IMR-90 (cell line): Measurements from ENCODE around the gene RNF38. TPM values are rescaled to one million over a fixed set of nuclear protein-coding genes. Genes with fewer than 3 reads are reported as not detected.
A peak's percentile ranks its signal among the peaks of the same experiment; 100 is the strongest.

Source experiments
- ATAC-seq: fragments of 200-7000 bp; cut with Tn5 transposase; 2 replicates; pipeline ENCODE4 v1.9.1; 2020; ENCODE audit warnings: low read depth, mild to moderate bottlenecking, moderate library complexity
- BruUV-seq: library from RNA; stranded (reverse); fragments of 400-500 nt; replicated peaks from 2 replicates; lab custom pipeline; 2021; lab: Mats Ljungman, UMichigan
- CTCF ChIA-PET: fragments of 300-600 bp; formaldehyde crosslinking; extraction: SDS; loops from one replicate; lab custom pipeline; 2021; ENCODE audit warnings: antibody characterized with exemption; lab: Yijun Ruan, JAX
- POLR2A ChIA-PET: fragments of 300-600 bp; sonication (Branson Sonifier 250); formaldehyde crosslinking; loops from one replicate; lab custom pipeline; 2022; ENCODE audit warnings: antibody characterized with exemption; ENCODE audit not compliant: unreplicated experiment; lab: Charles Lee
- DNase-seq: peaks from one replicate; pipeline ENCODE4 v3.0.0; 2013
- H2AFZ ChIP-seq: replicated peaks from 2 replicates; pipeline ENCODE3; 2013; ENCODE audit warnings: low read length, mild to moderate bottlenecking; ENCODE audit not compliant: poor library complexity
- H2AK5ac ChIP-seq: 2 replicates; pipeline ENCODE4 v1.6.1; 2013; ENCODE audit warnings: low read depth, low read length, inconsistent platforms
- H2AK9ac ChIP-seq: replicated peaks from 2 replicates; pipeline ENCODE3; 2013; ENCODE audit warnings: mild to moderate bottlenecking, low read depth, low read length, moderate library complexity; ENCODE audit not compliant: poor library complexity
- H2BK120ac ChIP-seq: 2 replicates; pipeline ENCODE4 v1.6.1; 2013; ENCODE audit warnings: low read depth, low read length, inconsistent platforms
- H2BK15ac ChIP-seq: 3 replicates; pipeline ENCODE4 v1.6.1; 2013; ENCODE audit warnings: low read depth, low read length, inconsistent platforms
- H2BK20ac ChIP-seq: 2 replicates; pipeline ENCODE4 v1.6.1; 2013; ENCODE audit warnings: low read depth, mild to moderate bottlenecking, inconsistent platforms, low read length, moderate library complexity
- H2BK5ac ChIP-seq: 2 replicates; pipeline ENCODE4 v1.6.1; 2013; ENCODE audit warnings: mild to moderate bottlenecking, low read depth, low read length, inconsistent platforms; ENCODE audit not compliant: poor library complexity, severe bottlenecking
- H3K14ac ChIP-seq: replicated peaks from 2 replicates; pipeline ENCODE4 v1.6.1; 2013; ENCODE audit warnings: low read depth, low read length, inconsistent platforms
- H3K18ac ChIP-seq: 2 replicates; pipeline ENCODE4 v1.6.1; 2013; ENCODE audit warnings: low read depth, low read length, control low read depth
- H3K23ac ChIP-seq: 2 replicates; pipeline ENCODE4 v1.6.1; 2013; ENCODE audit warnings: low read depth, low read length, inconsistent platforms
- H3K27ac ChIP-seq: 2 replicates; pipeline ENCODE4 v1.5.1; 2013; ENCODE audit warnings: mild to moderate bottlenecking, control low read depth, low read length; ENCODE audit not compliant: insufficient read depth
- H3K27me3 ChIP-seq: 2 replicates; pipeline ENCODE4 v1.6.1; 2013; ENCODE audit warnings: low read length; ENCODE audit not compliant: control insufficient read depth, insufficient read depth
- H3K36me3 ChIP-seq: 2 replicates; pipeline ENCODE4 v1.6.1; 2013; ENCODE audit warnings: low read length, mixed read lengths; ENCODE audit not compliant: control insufficient read depth, insufficient read depth
- H3K4ac ChIP-seq: 2 replicates; pipeline ENCODE4 v1.6.1; 2013; ENCODE audit warnings: low read depth, low read length, inconsistent platforms
- H3K4me1 ChIP-seq: 2 replicates; pipeline ENCODE4 v1.6.1; 2013; ENCODE audit warnings: low read length, mixed read lengths; ENCODE audit not compliant: control insufficient read depth, insufficient read depth
- H3K4me2 ChIP-seq: 2 replicates; pipeline ENCODE4 v1.6.1; 2013; ENCODE audit warnings: low read depth, mild to moderate bottlenecking, control low read depth, low read length, moderate library complexity
- H3K4me3 ChIP-seq: 2 replicates; pipeline ENCODE4 v1.5.1; 2013; ENCODE audit warnings: low read depth, mild to moderate bottlenecking, control low read depth, low read length, moderate library complexity; ENCODE audit not compliant: insufficient read depth
- H3K56ac ChIP-seq: 2 replicates; pipeline ENCODE4 v1.6.1; 2013; ENCODE audit warnings: low read length, inconsistent platforms; ENCODE audit not compliant: insufficient read depth; ENCODE audit errors: extremely low read depth
- H3K79me1 ChIP-seq, 2 experiments: 2 replicates each; pipeline ENCODE4 v1.6.1; 2013; ENCODE audit warnings: low read length in 2 of 2, inconsistent platforms in 1 of 2, low read depth in 1 of 2
- H3K9ac ChIP-seq: 2 replicates; pipeline ENCODE4 v1.6.1; 2013; ENCODE audit warnings: low read depth, low read length, control low read depth
- H3K9me1 ChIP-seq: 2 replicates; pipeline ENCODE4 v1.6.1; 2013; ENCODE audit warnings: low read length, inconsistent platforms; ENCODE audit not compliant: insufficient read depth
- H3K9me3 ChIP-seq: 2 replicates; pipeline ENCODE4 v1.6.1; 2013; ENCODE audit warnings: low read length; ENCODE audit not compliant: control insufficient read depth, insufficient read depth
- H4K20me1 ChIP-seq: 2 replicates; pipeline ENCODE4 v1.6.1; 2013; ENCODE audit warnings: low read length, inconsistent platforms; ENCODE audit not compliant: insufficient read depth
- H4K5ac ChIP-seq: 2 replicates; pipeline ENCODE4 v1.6.1; 2013; ENCODE audit warnings: mild to moderate bottlenecking, low read depth, low read length, control low read depth
- H4K8ac ChIP-seq, 2 experiments: 2 replicates each; pipeline ENCODE4 v1.6.1; 2013; ENCODE audit warnings: low read depth in 2 of 2, low read length in 2 of 2, control low read depth in 1 of 2, inconsistent platforms in 1 of 2
- H4K91ac ChIP-seq: 2 replicates; pipeline ENCODE4 v1.6.1; 2013; ENCODE audit warnings: low read depth, low read length, inconsistent platforms; ENCODE audit not compliant: insufficient read depth
- BHLHE40 ChIP-seq: fragments of 150-350 bp; IDR thresholded peaks from 2 replicates; pipeline ENCODE4 v1.6.1; 2016; ENCODE audit warnings: mild to moderate bottlenecking, low read depth, low read length
- FOS ChIP-seq: fragments of 150-350 bp; IDR thresholded peaks from 2 replicates; pipeline ENCODE4 v1.6.1; 2016; ENCODE audit warnings: low read depth, low read length
- MAZ ChIP-seq: IDR thresholded peaks from 2 replicates; pipeline ENCODE4 v1.6.1; 2012; ENCODE audit warnings: low read depth, mild to moderate bottlenecking, low read length, improper control_type of control experiment, moderate library complexity, borderline replicate concordance
- MXI1 ChIP-seq: IDR thresholded peaks from 2 replicates; pipeline ENCODE4 v1.6.1; 2012; ENCODE audit warnings: low read depth, mild to moderate bottlenecking, low read length, moderate library complexity, borderline replicate concordance
- RFX5 ChIP-seq: IDR thresholded peaks from 2 replicates; pipeline ENCODE4 v1.8.0; 2012; ENCODE audit warnings: low read depth, mild to moderate bottlenecking, low read length, moderate library complexity
- USF2 ChIP-seq: fragments of 150-350 bp; IDR thresholded peaks from 2 replicates; pipeline ENCODE4 v1.6.1; 2017; ENCODE audit warnings: mild to moderate bottlenecking, antibody characterized with exemption, low read length, low read depth
- WGBS, 2 experiments: methylation state at CpG; one replicate each; pipeline versions ENCODE4 v1.1.5 to v1.1.7; 2013; ENCODE audit warnings: missing lambda C conversion rate in 2 of 2; ENCODE audit not compliant: insufficient read length in 1 of 2; ENCODE audit errors: extremely low coverage in 2 of 2; 5-methylcytosine and 5-hydroxymethylcytosine counted together
- dilution Hi-C: fragments of 300-500 bp; cut with HindIII; formaldehyde crosslinking; loops from one replicate; pipeline ENCODE4 v1.14.3; 2018; ENCODE audit warnings: low sequenced_read_pairs; ENCODE audit not compliant: unreplicated experiment
- in situ Hi-C: fragments of 300-500 bp; cut with MboI; formaldehyde crosslinking; loops from 3 replicates; pipeline ENCODE4 v1.14.3; 2019; ENCODE audit warnings: low sequenced_read_pairs, inconsistent platforms, mixed read lengths
- intact Hi-C: fragments of 100-400 bp; cut with micrococcal nuclease; formaldehyde crosslinking; loops from 2 replicates; pipeline ENCODE4 v1.10.0; 2022
- polyA plus RNA-seq, 3 experiments: library from polyadenylated mRNA; depleted of rRNA; stranded (reverse); fragments of >200 nt; gene quantifications; 2 replicates each; pipeline ENCODE4 v1.2.3, GENCODE V29; 2012; ENCODE audit warnings: low replicate concordance in 1 of 3
- total RNA-seq: library from RNA; depleted of rRNA; stranded (reverse); fragments of >200 nt; gene quantifications from 2 replicates; pipeline ENCODE4 v1.2.3, GENCODE V29; 2012

The RNF38 gene
- total and polyA plus RNA-seq, 2 of the 4 experiments (the other 2 are of a cell fraction), result 8.8 to 11.2 TPM

- Histone ChIP-seq H3K23ac (0 out of 2 replicates have a peak overlapping the region, but pooled peaks have one; percentile 34), H2BK5ac (no peak overlapping the region), H3K18ac (no peak overlapping the region), H4K91ac (no peak overlapping the region), H3K9ac (no peak overlapping the region), H3K56ac (no peak overlapping the region), H3K4me3 (no peak overlapping the region), H2AK9ac (no peak overlapping the region), H3K4me1 (peaks cover 2% of the 10 kb centered on the region; the same call in 1 of the 2 replicates), H2AFZ (no peak overlapping the region), H3K9me3 (no peaks in the 10 kb centered on the region), H3K27ac (no peak overlapping the region), H3K4ac (no peak overlapping the region), H4K20me1 (peaks cover 34% of the 10 kb centered on the region), H3K9me1 (no peaks in the 10 kb centered on the region), H4K5ac (no peak overlapping the region), H4K8ac (peak overlapping the region; percentile 77 to 91; a peak in 3 of 4 replicates), H3K14ac (no peak overlapping the region), H3K27me3 (no peaks in the 10 kb centered on the region), H3K4me2 (no peak overlapping the region), H3K36me3 (no peaks in the 10 kb centered on the region), H2BK15ac (no peak overlapping the region), H2BK120ac (no peak overlapping the region), H3K79me1 (peaks cover 20 to 48% of the 10 kb centered on the region in 2 experiments), H2AK5ac (no peak overlapping the region), H2BK20ac (no peak overlapping the region)
- dilution Hi-C loops, result no loop called here
- WGBS, 2 experiments, result no CpG with 5 or more reads among the region's 3 CpGs
- TF ChIP-seq BHLHE40 (no peak), MAZ (no peak), USF2 (no peak), MXI1 (no peak), FOS (no peak), RFX5 (no peak)
- BruUV-seq, result no TSS peak
- ATAC-seq, result no peak
- intact Hi-C loops, result loop anchor here (2.0 to 10.0 kb wide), 2 partner anchors 153 to 453 kb away; no protein-coding TSS in a partner anchor
- in situ Hi-C loops, result loop anchor here (10.0 kb wide), 1 partner anchor 323 kb away; no protein-coding TSS in a partner anchor
- no peak for DNase-seq
- ChIA-PET CTCF (interaction anchor here (0.6 kb wide), 1 partner anchor 156 kb away, joined by 3 read pairs; no protein-coding TSS in a partner anchor), POLR2A (interaction anchor here (0.6 kb wide), 1 partner anchor 17 kb away, joined by 4 read pairs; no protein-coding TSS in a partner anchor)
These were observed 1.9 kb upstream of the RNF38 start for GRCh38 chr9:36401897-36402480.
